HG03159 (cell line): ENCODE results near the gene PCNX4.
A peak's percentile ranks its signal among the peaks of the same experiment; 100 is the strongest.

Experiments
- ATAC-seq: cut with Tn5 transposase; IDR thresholded peaks from one replicate; pipeline ENCODE4 v1.9.1; 2021; ENCODE audit warnings: mild to moderate bottlenecking, moderate library complexity; ENCODE audit not compliant: unreplicated experiment

Gene PCNX4

GRCh38 chr14:60204843-60205774, 113.4 kb downstream of the PCNX4 start:
- peak; percentile 37 for ATAC-seq

- no peak for ATAC-seq
These were observed 114.5 kb downstream of the PCNX4 start for GRCh38 chr14:60206249-60206670.

- ATAC-seq, result no peak
These were observed 115.3 kb downstream of the PCNX4 start for GRCh38 chr14:60206837-60207533.

GRCh38 chr14:60210703-60211102, 119.0 kb downstream of the PCNX4 start:
- no peak for ATAC-seq

- ATAC-seq, result no peak
These were observed 119.4 kb downstream of the PCNX4 start for GRCh38 chr14:60211153-60211552.

GRCh38 chr14:60212503-60213371, 121.0 kb downstream of the PCNX4 start:
- ATAC-seq, result peak; percentile 93

GRCh38 chr14:60214003-60214402, 122.3 kb downstream of the PCNX4 start:
- ATAC-seq, result no peak

- ATAC-seq, result no peak
These were observed 122.8 kb downstream of the PCNX4 start for GRCh38 chr14:60214415-60215126.

GRCh38 chr14:60215127-60215444, 123.4 kb downstream of the PCNX4 start:
- no peak for ATAC-seq

GRCh38 chr14:60215520-60216420, 124.0 kb downstream of the PCNX4 start:
- no peak for ATAC-seq

GRCh38 chr14:60217713-60218112, 126.0 kb downstream of the PCNX4 start:
- ATAC-seq, result no peak
